ENCODE measurements around the gene INSIG1. TPM values are rescaled to one million over a fixed set of nuclear protein-coding genes. Genes with fewer than 3 reads are reported as not detected.

Gene INSIG1
- total RNA-seq, 1 donor from 2014 or later: 302 TPM

GRCh38 chr7:155308330-155309020, 10.8 kb downstream of the INSIG1 start:
- Histone ChIP-seq H3K4me3 (ENCODE audit: low read depth, low read length) (no peak overlapping the region), H3K27me3 (ENCODE audit: control insufficient read depth, insufficient read depth, low read length) (peaks cover under 1% of the 10 kb centered on the region), H3K36me3 (ENCODE audit: control insufficient read depth, insufficient read depth, low read length) (no peaks in the 10 kb centered on the region)
- no peak for DNase-seq (ENCODE audit: low read depth)
- no peak for TF ChIP-seq CTCF (IDR thresholded peaks at IDR 0.05; ENCODE audit: insufficient read depth, low read length, poor library complexity, severe bottlenecking)

GRCh38 chr7:155309021-155309338, 11.3 kb downstream of the INSIG1 start:
- TF ChIP-seq CTCF (IDR thresholded peaks at IDR 0.05; ENCODE audit: insufficient read depth, low read length, poor library complexity, severe bottlenecking): no peak
- H3K27me3 ChIP-seq (ENCODE audit: control insufficient read depth, insufficient read depth, low read length): peaks cover 2% of the 10 kb centered on the region
- H3K36me3 ChIP-seq (ENCODE audit: control insufficient read depth, insufficient read depth, low read length): no peaks in the 10 kb centered on the region
- no peak overlapping the region for H3K4me3 ChIP-seq (ENCODE audit: low read depth, low read length)
- DNase-seq (ENCODE audit: low read depth): no peak

GRCh38 chr7:155310425-155311114, 12.9 kb downstream of the INSIG1 start:
- no peak for TF ChIP-seq CTCF (IDR thresholded peaks at IDR 0.05; ENCODE audit: insufficient read depth, low read length, poor library complexity, severe bottlenecking)
- Histone ChIP-seq H3K36me3 (ENCODE audit: control insufficient read depth, insufficient read depth, low read length) (no peaks in the 10 kb centered on the region), H3K4me3 (ENCODE audit: low read depth, low read length) (no peak overlapping the region), H3K27me3 (ENCODE audit: control insufficient read depth, insufficient read depth, low read length) (peaks cover 2% of the 10 kb centered on the region)
- DNase-seq (ENCODE audit: low read depth): no peak

GRCh38 chr7:155311826-155312537, 14.3 kb downstream of the INSIG1 start:
- TF ChIP-seq CTCF (IDR thresholded peaks at IDR 0.05; ENCODE audit: insufficient read depth, low read length, poor library complexity, severe bottlenecking): no peak
- no peak for DNase-seq (ENCODE audit: low read depth)

GRCh38 chr7:155312633-155313032, 15.0 kb downstream of the INSIG1 start:
- Histone ChIP-seq H3K4me3 (ENCODE audit: low read depth, low read length) (no peak overlapping the region), H3K36me3 (ENCODE audit: control insufficient read depth, insufficient read depth, low read length) (no peaks in the 10 kb centered on the region), H3K27me3 (ENCODE audit: control insufficient read depth, insufficient read depth, low read length) (peaks cover 2% of the 10 kb centered on the region)
- TF ChIP-seq CTCF (IDR thresholded peaks at IDR 0.05; ENCODE audit: insufficient read depth, low read length, poor library complexity, severe bottlenecking): no peak
- DNase-seq (ENCODE audit: low read depth): no peak

More at GRCh38 chr7:155311826-155312537, 14.3 kb downstream of the INSIG1 start:
- peaks cover 2% of the 10 kb centered on the region for H3K27me3 ChIP-seq (ENCODE audit: control insufficient read depth, insufficient read depth, low read length)
- H3K4me3 ChIP-seq (ENCODE audit: low read depth, low read length): no peak overlapping the region
- no peaks in the 10 kb centered on the region for H3K36me3 ChIP-seq (ENCODE audit: control insufficient read depth, insufficient read depth, low read length)
